ENCODE results near the gene GATB. TPM values are rescaled to one million over a fixed set of nuclear protein-coding genes. Genes with fewer than 3 reads are reported as not detected.

Gene GATB
- total RNA-seq, 2 experiments from 2014 or later, result 13.5 to 14.9 TPM

DNA sequence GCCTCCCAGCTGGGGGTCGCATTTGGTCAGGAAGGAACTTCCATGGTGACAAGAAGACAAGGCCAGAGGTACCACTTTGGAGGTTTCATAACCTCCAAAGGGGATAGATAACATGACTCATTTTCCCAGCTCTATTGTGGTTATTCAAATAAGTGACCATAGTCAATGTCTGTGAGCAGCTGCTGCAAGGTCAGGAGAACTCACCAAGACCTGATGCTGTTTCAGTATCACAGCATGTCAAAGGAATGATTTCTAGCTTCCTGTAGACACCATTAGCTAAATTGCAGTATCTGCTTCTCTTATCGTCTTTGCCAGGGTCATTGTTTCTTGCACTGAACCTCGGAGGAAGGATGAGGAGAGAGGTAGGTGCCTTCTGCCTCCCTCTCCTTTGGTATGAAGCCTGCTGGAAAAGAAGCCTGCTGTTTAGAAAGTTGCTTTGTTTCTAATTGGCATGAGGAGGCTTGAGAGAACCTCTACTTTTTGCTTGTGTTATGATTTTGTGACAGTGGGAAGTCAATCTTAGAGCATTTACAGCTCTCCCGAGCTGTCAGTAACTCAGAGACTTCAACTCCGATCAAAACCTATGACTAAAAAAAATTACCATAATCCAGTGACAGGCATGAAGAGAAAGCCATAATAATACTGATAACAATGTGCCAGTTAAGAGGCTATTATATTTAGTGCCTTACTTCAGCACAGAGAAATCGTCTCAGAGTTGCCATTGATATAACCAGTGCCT is 38.0 kb upstream of the GATB start:
- Mint-ChIP-seq H3K4me1 (no peaks in the 10 kb centered on the region), H3K4me3 (no peak overlapping the region), H3K9me3 (peaks cover 3% of the 10 kb centered on the region), H3K27me3 (no peaks in the 10 kb centered on the region), H3K36me3 (no peaks in the 10 kb centered on the region), H3K27ac (no peak overlapping the region)
- DNase-seq, result no peak
- no peak for ATAC-seq (ENCODE audit: low read depth)
- POLR2A ChIA-PET, result no interaction called here

DNA sequence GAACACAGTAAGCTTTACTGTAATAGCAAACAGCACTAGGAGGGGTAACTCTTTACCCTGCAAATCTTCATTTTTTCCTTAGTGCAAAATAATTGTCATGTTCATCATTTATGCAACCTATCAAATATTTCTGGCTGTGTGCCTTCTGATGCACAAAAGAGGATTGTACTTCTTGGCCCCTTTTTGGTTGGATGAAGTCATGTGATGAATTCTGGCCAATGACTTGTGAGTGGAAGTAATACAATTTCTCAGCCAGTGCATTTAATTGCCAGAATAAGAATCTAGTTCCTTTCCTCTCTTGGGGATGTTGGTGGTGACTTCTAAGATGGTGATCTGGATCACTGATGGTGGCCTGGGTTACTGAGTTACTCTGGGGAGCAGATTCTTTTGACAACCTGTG is 37.0 kb upstream of the GATB start:
- H3K4me1 Mint-ChIP-seq, result no peaks in the 10 kb centered on the region
- H3K27ac Mint-ChIP-seq, result no peak overlapping the region
- peaks cover 3% of the 10 kb centered on the region for H3K9me3 Mint-ChIP-seq
- POLR2A ChIA-PET, result no interaction called here
- DNase-seq (no peak), ATAC-seq (ENCODE audit: low read depth) (no peak)
- no peaks in the 10 kb centered on the region for H3K27me3 Mint-ChIP-seq
- H3K4me3 Mint-ChIP-seq, result no peak overlapping the region
- no peaks in the 10 kb centered on the region for H3K36me3 Mint-ChIP-seq

DNA sequence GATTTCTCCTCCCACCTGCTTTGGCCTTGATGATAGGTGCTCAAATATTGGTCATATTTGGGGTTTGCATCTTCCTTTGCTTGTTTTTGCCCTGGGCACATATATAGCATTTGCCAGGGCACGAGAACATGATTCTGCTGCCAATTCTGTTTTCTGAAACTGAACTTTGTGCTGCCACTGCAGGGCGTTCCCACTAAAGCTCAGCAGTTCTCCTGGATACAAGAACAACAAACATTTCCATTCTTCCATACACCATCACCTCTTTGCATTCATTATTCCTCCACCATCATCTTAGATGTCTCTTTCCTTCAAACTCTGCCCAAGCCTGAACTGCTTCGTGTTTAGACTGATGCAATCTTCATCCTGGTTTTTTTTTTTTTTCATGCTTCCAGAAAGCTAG is 36.3 kb upstream of the GATB start:
- POLR2A ChIA-PET, result no interaction called here
- Mint-ChIP-seq H3K36me3 (no peaks in the 10 kb centered on the region), H3K4me1 (no peaks in the 10 kb centered on the region), H3K9me3 (peaks cover 3% of the 10 kb centered on the region), H3K27ac (no peak overlapping the region), H3K27me3 (no peaks in the 10 kb centered on the region), H3K4me3 (no peak overlapping the region)
- ATAC-seq (ENCODE audit: low read depth) (no peak), DNase-seq (no peak)

DNA sequence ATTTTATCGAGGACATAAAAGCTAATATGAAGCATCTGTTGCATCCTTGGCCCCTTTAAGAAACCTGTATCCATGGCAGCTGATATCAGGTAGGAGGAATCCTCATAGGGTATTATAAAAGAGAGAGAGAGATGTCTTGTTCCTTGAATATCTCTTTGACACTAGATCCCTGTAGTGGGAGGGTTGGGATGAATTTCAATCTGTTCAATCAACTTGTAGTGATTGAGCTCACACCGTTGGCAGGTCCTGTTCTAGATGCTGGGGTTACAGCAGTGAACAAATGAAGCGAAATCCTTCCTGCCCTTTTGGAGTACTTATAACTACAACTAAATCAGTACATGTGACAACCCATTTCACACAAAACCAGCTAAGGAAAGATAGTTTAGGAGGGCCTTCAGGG is 35.3 kb upstream of the GATB start:
- DNase-seq (no peak), ATAC-seq (ENCODE audit: low read depth) (no peak)
- H3K4me3 Mint-ChIP-seq, result no peak overlapping the region
- POLR2A ChIA-PET, result no interaction called here
- H3K36me3 Mint-ChIP-seq, result peaks cover 1% of the 10 kb centered on the region
- H3K27ac Mint-ChIP-seq, result no peak overlapping the region
- no peaks in the 10 kb centered on the region for H3K27me3 Mint-ChIP-seq
- peaks cover 3% of the 10 kb centered on the region for H3K9me3 Mint-ChIP-seq
- H3K4me1 Mint-ChIP-seq, result no peaks in the 10 kb centered on the region

DNA sequence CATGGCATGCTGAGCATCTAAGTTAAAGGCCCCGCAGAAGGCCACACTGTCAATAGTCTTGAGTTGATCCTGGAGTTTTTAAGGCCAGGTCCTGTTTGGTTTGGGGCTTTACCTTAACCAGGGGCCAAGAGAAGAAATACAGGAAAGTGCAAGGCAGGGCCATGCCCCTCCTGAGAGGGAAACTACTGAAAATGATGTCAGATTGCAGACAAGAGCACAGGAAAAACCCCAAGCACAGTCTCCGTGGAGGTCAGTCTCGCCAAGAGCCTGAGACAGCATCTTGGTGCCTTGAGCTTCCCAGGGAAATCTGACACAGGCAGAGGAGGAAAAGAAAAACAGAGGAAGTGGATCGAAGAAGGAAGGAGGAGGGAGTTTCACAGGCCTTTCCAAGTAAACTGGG is 32.2 kb upstream of the GATB start:
- Mint-ChIP-seq H3K36me3 (peaks cover 1% of the 10 kb centered on the region), H3K4me1 (peaks cover 1% of the 10 kb centered on the region), H3K27me3 (peaks cover 3% of the 10 kb centered on the region), H3K27ac (no peak overlapping the region), H3K9me3 (no peaks in the 10 kb centered on the region), H3K4me3 (no peak overlapping the region)
- no peak for ATAC-seq (ENCODE audit: low read depth)
- POLR2A ChIA-PET, result no interaction called here
- no peak for DNase-seq

DNA sequence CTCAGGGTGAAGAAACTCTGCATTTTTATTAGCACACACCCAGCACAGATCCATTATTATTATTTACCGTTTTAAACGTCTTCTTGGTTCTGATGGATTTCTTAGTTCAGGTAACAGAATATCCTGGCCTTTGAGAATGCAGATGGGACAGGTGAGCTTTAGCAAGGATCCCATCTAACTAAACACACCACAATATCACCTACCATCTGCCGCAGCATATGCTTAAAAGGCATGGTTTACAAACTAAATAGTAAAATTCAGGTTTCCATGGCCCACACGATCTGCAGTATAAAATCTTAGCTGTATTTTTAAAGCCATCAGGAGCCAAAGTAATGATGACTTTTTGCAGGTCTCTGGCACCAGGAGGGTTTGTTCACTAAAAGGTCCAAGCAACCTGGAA is 31.7 kb upstream of the GATB start:
- H3K9me3 Mint-ChIP-seq, result no peaks in the 10 kb centered on the region
- H3K4me3 Mint-ChIP-seq, result no peak overlapping the region
- H3K27me3 Mint-ChIP-seq, result peaks cover 3% of the 10 kb centered on the region
- peaks cover 1% of the 10 kb centered on the region for H3K36me3 Mint-ChIP-seq
- POLR2A ChIA-PET, result no interaction called here
- DNase-seq (no peak), ATAC-seq (ENCODE audit: low read depth) (no peak)
- H3K4me1 Mint-ChIP-seq, result peaks cover 1% of the 10 kb centered on the region
- no peak overlapping the region for H3K27ac Mint-ChIP-seq

DNA sequence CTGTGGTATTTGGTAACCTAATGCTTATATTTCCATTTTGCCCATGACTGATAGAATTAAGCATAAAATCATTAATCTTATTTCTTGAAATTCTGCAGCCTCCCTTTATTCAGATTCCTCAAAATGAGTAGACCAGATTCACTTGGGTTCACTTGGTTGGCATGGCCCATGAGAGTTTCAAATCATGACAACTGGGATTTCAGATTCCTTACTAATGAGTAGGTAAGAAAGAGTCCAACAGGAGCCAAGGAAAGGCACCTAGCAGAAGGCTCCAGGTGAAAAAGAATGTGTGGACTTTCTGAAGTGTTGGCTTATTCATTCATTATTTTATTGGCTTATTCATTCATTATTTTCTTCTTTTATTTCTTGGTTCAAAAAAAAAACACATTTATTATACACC is 27.2 kb upstream of the GATB start:
- Mint-ChIP-seq H3K4me1 (peaks cover 1% of the 10 kb centered on the region), H3K27me3 (peaks cover 8% of the 10 kb centered on the region), H3K27ac (no peak overlapping the region), H3K36me3 (peaks cover 1% of the 10 kb centered on the region), H3K9me3 (no peaks in the 10 kb centered on the region), H3K4me3 (no peak overlapping the region)
- ATAC-seq (ENCODE audit: low read depth) (no peak), DNase-seq (no peak)
- POLR2A ChIA-PET, result no interaction called here

DNA sequence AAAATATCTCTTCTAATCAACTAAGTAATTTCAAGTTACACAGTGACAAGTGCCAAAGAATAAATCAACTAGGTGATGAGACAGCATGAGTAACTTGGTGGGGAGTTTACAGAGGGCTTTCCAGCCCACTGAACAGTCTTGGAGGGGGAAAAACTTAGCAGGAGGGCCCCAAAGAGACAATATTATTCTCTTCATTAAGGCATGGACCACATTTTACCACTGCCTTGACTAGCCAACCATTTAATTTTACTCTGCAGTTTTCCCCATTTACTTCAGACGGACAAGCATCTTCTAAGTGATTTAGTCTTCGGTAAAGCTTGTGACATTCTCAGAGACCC is 25.3 kb upstream of the GATB start:
- DNase-seq, result no peak
- no peak overlapping the region for H3K27ac Mint-ChIP-seq
- POLR2A ChIA-PET, result no interaction called here
- H3K27me3 Mint-ChIP-seq, result peaks cover 8% of the 10 kb centered on the region
- no peaks in the 10 kb centered on the region for H3K36me3 Mint-ChIP-seq
- H3K4me1 Mint-ChIP-seq, result peaks cover 1% of the 10 kb centered on the region
- H3K9me3 Mint-ChIP-seq, result no peaks in the 10 kb centered on the region
- H3K4me3 Mint-ChIP-seq, result no peak overlapping the region
- ATAC-seq (ENCODE audit: low read depth), result no peak

DNA sequence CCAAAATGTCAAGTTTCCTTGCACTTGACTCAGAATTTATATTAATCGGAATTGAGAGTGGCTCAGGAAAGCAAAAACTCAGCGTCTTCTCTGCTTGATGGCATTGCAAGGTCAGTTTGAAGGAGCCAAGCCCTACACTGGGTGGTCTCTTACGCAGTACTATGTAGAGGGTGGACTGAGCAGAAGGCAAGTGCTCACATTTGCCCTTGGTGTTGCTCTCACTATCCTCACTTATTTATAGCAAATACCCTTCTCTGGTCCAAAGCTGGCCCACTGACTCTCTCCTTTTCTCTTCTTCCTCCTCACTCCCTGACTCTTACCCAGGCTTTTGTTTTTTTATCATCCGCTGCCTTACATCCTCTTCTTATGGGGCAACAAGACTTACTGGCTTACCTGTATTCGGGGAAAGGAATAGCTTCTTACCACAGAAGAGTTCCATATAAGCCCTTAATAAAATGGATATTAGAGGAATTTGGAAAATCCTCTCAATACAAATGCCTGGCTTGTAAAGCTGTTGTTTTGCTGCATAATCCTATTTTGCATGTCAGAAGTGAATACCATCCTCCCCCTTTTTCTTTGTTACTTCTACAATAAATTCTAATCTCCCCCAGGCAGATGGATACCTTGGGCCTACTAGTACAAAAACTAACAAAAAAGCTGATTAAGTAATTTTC is 24.8 kb upstream of the GATB start:
- POLR2A ChIA-PET, result no interaction called here
- no peak overlapping the region for H3K27ac Mint-ChIP-seq
- H3K9me3 Mint-ChIP-seq, result no peaks in the 10 kb centered on the region
- no peak overlapping the region for H3K4me3 Mint-ChIP-seq
- no peaks in the 10 kb centered on the region for H3K36me3 Mint-ChIP-seq
- ATAC-seq (ENCODE audit: low read depth) (no peak), DNase-seq (no peak)
- peaks cover 1% of the 10 kb centered on the region for H3K4me1 Mint-ChIP-seq
- H3K27me3 Mint-ChIP-seq, result peaks cover 6% of the 10 kb centered on the region

DNA sequence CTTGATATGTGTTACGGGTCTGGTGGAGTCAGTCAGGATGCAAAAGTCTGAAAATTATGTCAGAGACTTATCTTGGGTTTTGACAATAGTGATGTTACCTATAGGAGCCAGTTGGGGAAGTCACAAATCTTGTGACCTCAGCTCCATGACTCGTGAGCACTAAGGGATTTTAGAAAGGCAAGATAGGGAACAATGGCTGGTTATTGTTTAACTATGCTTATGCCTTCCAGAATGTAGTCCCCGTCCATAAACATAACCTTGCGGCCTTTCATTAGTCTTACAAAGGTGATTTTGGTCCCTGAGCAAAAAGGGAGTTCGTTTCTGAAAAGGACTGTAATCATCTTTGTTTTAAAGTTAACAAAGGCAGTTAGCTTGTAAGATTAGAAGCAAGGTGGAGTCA is 23.9 kb upstream of the GATB start:
- POLR2A ChIA-PET, result no interaction called here
- no peaks in the 10 kb centered on the region for H3K36me3 Mint-ChIP-seq
- H3K27me3 Mint-ChIP-seq, result peaks cover 5% of the 10 kb centered on the region
- ATAC-seq (ENCODE audit: low read depth) (no peak), DNase-seq (no peak)
- no peaks in the 10 kb centered on the region for H3K9me3 Mint-ChIP-seq
- no peak overlapping the region for H3K4me3 Mint-ChIP-seq
- no peak overlapping the region for H3K27ac Mint-ChIP-seq
- peaks cover under 1% of the 10 kb centered on the region for H3K4me1 Mint-ChIP-seq

DNA sequence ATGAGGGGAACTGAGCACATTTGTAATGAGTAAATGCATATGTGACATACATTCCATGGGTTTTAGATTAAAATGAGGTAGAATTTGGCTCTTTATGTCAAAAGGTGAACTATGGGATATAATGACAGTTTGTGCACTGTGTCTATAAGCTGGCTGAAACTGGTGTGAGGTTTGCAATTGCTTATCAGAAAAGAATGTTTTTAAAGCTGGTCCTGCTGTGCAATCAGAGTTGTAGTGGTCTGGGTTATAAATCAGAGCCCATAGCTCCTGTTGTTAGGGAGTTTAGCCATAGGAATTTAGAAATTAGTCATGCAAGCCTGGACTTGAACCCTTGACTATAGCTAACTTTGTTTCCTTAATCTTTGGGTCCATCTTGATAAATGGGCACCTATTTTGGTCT is 23.1 kb upstream of the GATB start:
- no peak for ATAC-seq (ENCODE audit: low read depth)
- Mint-ChIP-seq H3K9me3 (no peaks in the 10 kb centered on the region), H3K36me3 (no peaks in the 10 kb centered on the region), H3K27me3 (peaks cover 5% of the 10 kb centered on the region), H3K27ac (no peak overlapping the region), H3K4me1 (no peaks in the 10 kb centered on the region), H3K4me3 (no peak overlapping the region)
- no peak for DNase-seq
- POLR2A ChIA-PET, result no interaction called here

DNA sequence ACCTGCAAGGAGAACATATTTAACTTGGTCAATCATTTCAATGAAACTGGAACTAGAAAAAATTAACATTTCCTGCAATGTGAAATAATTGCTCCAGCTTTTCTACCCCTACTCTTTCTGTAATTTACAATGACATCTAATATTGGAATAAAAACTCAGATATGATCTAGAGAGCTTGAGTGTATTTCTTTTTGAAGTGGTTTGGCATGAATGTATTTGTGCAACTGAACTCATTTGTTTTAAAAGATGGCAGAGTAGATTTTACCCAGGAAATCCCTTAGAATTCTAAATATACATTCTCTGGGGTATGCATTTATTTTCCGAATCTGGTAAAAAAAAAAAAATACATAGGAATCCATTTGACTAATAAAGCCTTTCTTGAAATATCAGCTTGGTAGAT is 21.5 kb upstream of the GATB start:
- H3K4me3 Mint-ChIP-seq, result no peak overlapping the region
- H3K36me3 Mint-ChIP-seq, result no peaks in the 10 kb centered on the region
- ATAC-seq (ENCODE audit: low read depth) (no peak), DNase-seq (no peak)
- H3K9me3 Mint-ChIP-seq, result no peaks in the 10 kb centered on the region
- POLR2A ChIA-PET, result no interaction called here
- peaks cover 5% of the 10 kb centered on the region for H3K27me3 Mint-ChIP-seq
- no peak overlapping the region for H3K27ac Mint-ChIP-seq
- H3K4me1 Mint-ChIP-seq, result no peaks in the 10 kb centered on the region

DNA sequence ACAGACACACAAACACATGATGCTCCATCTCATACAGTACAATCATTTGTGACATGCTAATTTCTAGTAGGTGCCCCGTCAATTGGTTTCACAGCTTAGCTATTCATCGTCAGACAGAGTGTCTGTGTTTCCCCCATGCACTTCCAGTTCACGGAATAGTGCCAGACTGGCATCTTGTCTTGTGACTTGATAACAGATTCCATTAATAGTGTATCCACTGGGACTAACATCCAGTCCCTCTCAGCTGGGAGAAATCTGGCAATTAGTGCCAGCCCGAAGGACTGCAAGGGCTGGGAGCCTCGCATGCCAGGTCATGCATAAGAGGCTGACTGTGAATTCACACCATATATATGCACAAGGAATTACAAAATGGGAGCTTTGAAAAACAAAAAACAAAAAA is 20.2 kb upstream of the GATB start:
- no peak overlapping the region for H3K4me3 Mint-ChIP-seq
- POLR2A ChIA-PET, result no interaction called here
- H3K27me3 Mint-ChIP-seq, result peaks cover 7% of the 10 kb centered on the region
- no peak overlapping the region for H3K27ac Mint-ChIP-seq
- H3K9me3 Mint-ChIP-seq, result no peaks in the 10 kb centered on the region
- no peaks in the 10 kb centered on the region for H3K36me3 Mint-ChIP-seq
- H3K4me1 Mint-ChIP-seq, result no peaks in the 10 kb centered on the region
- ATAC-seq (ENCODE audit: low read depth) (no peak), DNase-seq (no peak)

DNA sequence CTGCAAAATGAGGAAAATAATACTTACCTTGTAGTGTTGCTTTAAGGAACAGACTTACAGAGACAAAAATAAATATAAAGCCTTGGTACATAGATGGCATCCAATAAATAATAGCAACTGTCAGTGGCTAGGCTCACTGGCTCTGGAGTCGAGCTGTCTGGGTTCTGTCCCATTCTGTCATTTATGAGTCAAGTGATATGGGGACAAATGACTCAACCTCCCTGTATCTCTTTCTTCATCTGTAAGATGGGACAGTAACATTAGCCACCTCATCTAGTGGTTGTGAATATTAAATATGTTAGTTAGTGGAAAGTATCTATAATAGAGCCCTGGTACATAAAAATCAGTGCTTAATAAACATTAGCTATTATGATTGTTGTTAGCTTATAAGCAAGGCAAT is 16.7 kb upstream of the GATB start:
- no peaks in the 10 kb centered on the region for H3K4me1 Mint-ChIP-seq
- peaks cover 5% of the 10 kb centered on the region for H3K9me3 Mint-ChIP-seq
- peaks cover 9% of the 10 kb centered on the region for H3K27me3 Mint-ChIP-seq
- DNase-seq (no peak), ATAC-seq (ENCODE audit: low read depth) (no peak)
- H3K27ac Mint-ChIP-seq, result no peak overlapping the region
- no peaks in the 10 kb centered on the region for H3K36me3 Mint-ChIP-seq
- POLR2A ChIA-PET, result no interaction called here
- no peak overlapping the region for H3K4me3 Mint-ChIP-seq

Data from activated naive CD8-positive, alpha-beta T cell treated with anti-CD3 and anti-CD28 coated beads, Interleukin-2, amount 10 ng/mL, durations not matched to agents 7 days and 5 days (primary cell).